Measurements from ENCODE around the gene NEGR1.

- no peak for TF ChIP-seq CTCF (IDR thresholded peaks at IDR 0.05; ENCODE audit: extremely low read depth in 1 of 2, insufficient read depth in 1 of 2, low read depth in 1 of 2, low read length in 2 of 2)
- no peak for TF ChIP-seq FOS (IDR thresholded peaks at IDR 0.05; ENCODE audit: borderline replicate concordance, insufficient read depth, low read length)
- TF ChIP-seq EZH2 (IDR thresholded peaks at IDR 0.05; ENCODE audit: borderline replicate concordance, low read depth, low read length, severe bottlenecking), result no peak
- no peak for TF ChIP-seq POLR2AphosphoS5 (IDR thresholded peaks at IDR 0.05; ENCODE audit: insufficient read depth, low read depth, low read length)
- no peak for TF ChIP-seq POLR2A (IDR thresholded peaks at IDR 0.05; ENCODE audit: low read depth, low read length)
- TF ChIP-seq JUN (IDR thresholded peaks at IDR 0.05; ENCODE audit: borderline replicate concordance, insufficient read depth, insufficient read length, low read depth), result no peak
- TF ChIP-seq MAX (IDR thresholded peaks at IDR 0.05; ENCODE audit: insufficient read depth, insufficient read length), result no peak
- no peak for TF ChIP-seq GATA2 (IDR thresholded peaks at IDR 0.05; ENCODE audit: insufficient read depth, insufficient read length, low read depth, low read length)
Measured at GRCh38 chr1:71899881-71900280, 382.5 kb downstream of the NEGR1 start.
